ENCODE data around the gene TEX264. TPM values are rescaled to one million over a fixed set of nuclear protein-coding genes. Genes with fewer than 3 reads are reported as not detected.

The TEX264 gene
- total RNA-seq, 1 experiment from 2014 or later = 46.4 TPM

- no peak for DNase-seq (ENCODE audit: unreplicated experiment)
- Mint-ChIP-seq H3K36me3 (ENCODE audit: insufficient read depth, unreplicated experiment) (peaks cover 65% of the 10 kb centered on the region), H3K27ac (ENCODE audit: low read depth, unreplicated experiment) (peak overlapping the region; percentile 70), H3K4me1 (ENCODE audit: insufficient read depth, unreplicated experiment) (peaks cover 36% of the 10 kb centered on the region), H3K4me3 (ENCODE audit: unreplicated experiment) (no peak overlapping the region), H3K27me3 (ENCODE audit: insufficient read depth, unreplicated experiment) (no peaks in the 10 kb centered on the region), H3K9me3 (ENCODE audit: unreplicated experiment) (no peaks in the 10 kb centered on the region)
- ChIA-PET CTCF (interaction anchor here (0.9 to 1.6 kb wide), 5 partner anchors 17 to 296 kb away, joined by 3 to 11 read pairs (median 3); no protein-coding TSS in a partner anchor), POLR2A (interaction anchor here (1.2 to 1.5 kb wide), 2 partner anchors 13 to 186 kb away, joined by 3 to 4 read pairs; partner anchors contain the start of gene DCAF1)
- no TSS peak for BruUV-seq (replicated peaks)
- no peak for TF ChIP-seq CTCF (IDR thresholded peaks at IDR 0.05; ENCODE audit: unreplicated experiment)
- intact Hi-C loops (cut with micrococcal nuclease) = no loop called here
These were observed 15.0 kb downstream of the TEX264 start for GRCh38 chr3:51686056-51686455.

GRCh38 chr3:51686512-51687215 lies 15.6 kb downstream of the TEX264 start:
- H3K4me3 Mint-ChIP-seq (ENCODE audit: unreplicated experiment) = no peak overlapping the region
- H3K36me3 Mint-ChIP-seq (ENCODE audit: insufficient read depth, unreplicated experiment) = peaks cover 65% of the 10 kb centered on the region
- peaks cover 30% of the 10 kb centered on the region for H3K4me1 Mint-ChIP-seq (ENCODE audit: insufficient read depth, unreplicated experiment)
- H3K27ac Mint-ChIP-seq (ENCODE audit: low read depth, unreplicated experiment) = peak overlapping the region; percentile 70
- POLR2A ChIA-PET = interaction anchor here (1.2 to 1.5 kb wide), 2 partner anchors 14 to 186 kb away, joined by 3 to 4 read pairs; partner anchors contain the start of gene DCAF1
- H3K27me3 Mint-ChIP-seq (ENCODE audit: insufficient read depth, unreplicated experiment) = no peaks in the 10 kb centered on the region
- CTCF ChIA-PET = interaction anchor here (0.6 to 1.6 kb wide), 5 partner anchors 18 to 297 kb away, joined by 3 to 11 read pairs (median 3); no protein-coding TSS in a partner anchor
- TF ChIP-seq CTCF (IDR thresholded peaks at IDR 0.05; ENCODE audit: unreplicated experiment) = no peak
- BruUV-seq (replicated peaks) = no TSS peak
- DNase-seq (ENCODE audit: unreplicated experiment) = peak; percentile 33
- intact Hi-C loops (cut with micrococcal nuclease) = no loop called here
- no peaks in the 10 kb centered on the region for H3K9me3 Mint-ChIP-seq (ENCODE audit: unreplicated experiment)

GRCh38 chr3:51687431-51688205 lies 16.6 kb downstream of the TEX264 start:
- Mint-ChIP-seq H3K36me3 (ENCODE audit: insufficient read depth, unreplicated experiment) (peaks cover 57% of the 10 kb centered on the region), H3K4me3 (ENCODE audit: unreplicated experiment) (no peak overlapping the region), H3K27ac (ENCODE audit: low read depth, unreplicated experiment) (no peak overlapping the region), H3K9me3 (ENCODE audit: unreplicated experiment) (no peaks in the 10 kb centered on the region), H3K4me1 (ENCODE audit: insufficient read depth, unreplicated experiment) (peaks cover 22% of the 10 kb centered on the region), H3K27me3 (ENCODE audit: insufficient read depth, unreplicated experiment) (no peaks in the 10 kb centered on the region)
- no peak for TF ChIP-seq CTCF (IDR thresholded peaks at IDR 0.05; ENCODE audit: unreplicated experiment)
- DNase-seq (ENCODE audit: unreplicated experiment) = no peak
- ChIA-PET CTCF (interaction anchor here (0.6 to 1.3 kb wide), 2 partner anchors 17 to 30 kb away, joined by 3 to 5 read pairs; no protein-coding TSS in a partner anchor), POLR2A (interaction anchor here (0.6 to 1.5 kb wide), 2 partner anchors 9 to 15 kb away, joined by 4 to 6 read pairs; no protein-coding TSS in a partner anchor)
- no TSS peak for BruUV-seq (replicated peaks)
- intact Hi-C loops (cut with micrococcal nuclease) = no loop called here

- H3K4me3 Mint-ChIP-seq (ENCODE audit: unreplicated experiment) = no peak overlapping the region
- peaks cover 60% of the 10 kb centered on the region for H3K36me3 Mint-ChIP-seq (ENCODE audit: insufficient read depth, unreplicated experiment)
- H3K27me3 Mint-ChIP-seq (ENCODE audit: insufficient read depth, unreplicated experiment) = no peaks in the 10 kb centered on the region
- CTCF ChIA-PET = interaction anchor here (1.3 to 1.4 kb wide), 2 partner anchors 18 to 19 kb away, joined by 5 read pairs; no protein-coding TSS in a partner anchor
- DNase-seq (ENCODE audit: unreplicated experiment) = no peak
- POLR2A ChIA-PET = interaction anchor here (0.6 kb wide), 1 partner anchor 9 kb away, joined by 6 read pairs; no protein-coding TSS in a partner anchor
- H3K4me1 Mint-ChIP-seq (ENCODE audit: insufficient read depth, unreplicated experiment) = peaks cover 22% of the 10 kb centered on the region
- H3K27ac Mint-ChIP-seq (ENCODE audit: low read depth, unreplicated experiment) = no peak overlapping the region
- H3K9me3 Mint-ChIP-seq (ENCODE audit: unreplicated experiment) = no peaks in the 10 kb centered on the region
- intact Hi-C loops (cut with micrococcal nuclease) = no loop called here
- no TSS peak for BruUV-seq (replicated peaks)
- no peak for TF ChIP-seq CTCF (IDR thresholded peaks at IDR 0.05; ENCODE audit: unreplicated experiment)
These were observed 17.2 kb downstream of the TEX264 start for GRCh38 chr3:51688206-51688600.

Data from MCF 10A (cell line).